Thoracic aorta (tissue), 2 donors: ENCODE data around the gene SERTAD1. TPM values are rescaled to one million over a fixed set of nuclear protein-coding genes. Genes with fewer than 3 reads are reported as not detected.

ENCODE experiments used
- ATAC-seq: fragments of 150-250 bp; one replicate; pipeline ENCODE4 v1.8.0; 2017; ENCODE audit warnings: low read depth; ENCODE audit not compliant: insufficient number of reproducible peaks, low FRiP score
- DNase-seq: peaks from one replicate; pipeline ENCODE4 v3.0.0-alpha.2; 2020; ENCODE audit warnings: low spot score
- H3K27ac ChIP-seq, 2 donors: fragments of 200-600 bp; sonication (generic); 1 replicate in 1 of 2; 2 replicates in 1 of 2; pipeline ENCODE4 v1.5.1; 2016; ENCODE audit warnings: mild to moderate bottlenecking in 2 of 2, moderate library complexity in 2 of 2
- H3K27me3 ChIP-seq: fragments of 200-600 bp; sonication (generic); replicated peaks from 2 replicates; pipeline ENCODE4 v1.6.0; 2016; ENCODE audit warnings: mild to moderate bottlenecking; ENCODE audit not compliant: insufficient read depth
- H3K36me3 ChIP-seq: fragments of 200-600 bp; sonication (generic); one replicate; pipeline ENCODE4 v1.5.1; 2016
- H3K4me1 ChIP-seq, 2 donors: fragments of 200-600 bp; sonication (generic); 1 replicate in 1 of 2; 2 replicates in 1 of 2; pipeline versions ENCODE4 v1.5.1 to v1.6.0; 2016; ENCODE audit warnings: low read depth in 2 of 2, mild to moderate bottlenecking in 1 of 2; ENCODE audit not compliant: control insufficient read depth in 1 of 2
- H3K4me3 ChIP-seq: fragments of 200-600 bp; sonication (generic); 2 replicates; pipeline ENCODE4 v1.5.1; 2016; ENCODE audit warnings: mild to moderate bottlenecking
- H3K9me3 ChIP-seq: fragments of 200-600 bp; sonication (generic); 2 replicates; pipeline ENCODE4 v1.5.1; 2016
- CTCF ChIP-seq: fragments of 200-600 bp; sonication (generic); IDR thresholded peaks from one replicate; pipeline ENCODE4 v1.5.1; 2019; ENCODE audit warnings: antibody characterized with exemption
- total RNA-seq, 2 donors: library from RNA; depleted of rRNA; stranded (reverse); fragments of >200 nt; gene quantifications; one replicate each; pipeline versions ENCODE4 v1.1.0 to v1.2.3, GENCODE V29; 2016

Gene SERTAD1, protein sequence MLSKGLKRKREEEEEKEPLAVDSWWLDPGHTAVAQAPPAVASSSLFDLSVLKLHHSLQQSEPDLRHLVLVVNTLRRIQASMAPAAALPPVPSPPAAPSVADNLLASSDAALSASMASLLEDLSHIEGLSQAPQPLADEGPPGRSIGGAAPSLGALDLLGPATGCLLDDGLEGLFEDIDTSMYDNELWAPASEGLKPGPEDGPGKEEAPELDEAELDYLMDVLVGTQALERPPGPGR
- total RNA-seq, result 10 to 100 TPM; 22.7 to 42.3 TPM

DNA sequence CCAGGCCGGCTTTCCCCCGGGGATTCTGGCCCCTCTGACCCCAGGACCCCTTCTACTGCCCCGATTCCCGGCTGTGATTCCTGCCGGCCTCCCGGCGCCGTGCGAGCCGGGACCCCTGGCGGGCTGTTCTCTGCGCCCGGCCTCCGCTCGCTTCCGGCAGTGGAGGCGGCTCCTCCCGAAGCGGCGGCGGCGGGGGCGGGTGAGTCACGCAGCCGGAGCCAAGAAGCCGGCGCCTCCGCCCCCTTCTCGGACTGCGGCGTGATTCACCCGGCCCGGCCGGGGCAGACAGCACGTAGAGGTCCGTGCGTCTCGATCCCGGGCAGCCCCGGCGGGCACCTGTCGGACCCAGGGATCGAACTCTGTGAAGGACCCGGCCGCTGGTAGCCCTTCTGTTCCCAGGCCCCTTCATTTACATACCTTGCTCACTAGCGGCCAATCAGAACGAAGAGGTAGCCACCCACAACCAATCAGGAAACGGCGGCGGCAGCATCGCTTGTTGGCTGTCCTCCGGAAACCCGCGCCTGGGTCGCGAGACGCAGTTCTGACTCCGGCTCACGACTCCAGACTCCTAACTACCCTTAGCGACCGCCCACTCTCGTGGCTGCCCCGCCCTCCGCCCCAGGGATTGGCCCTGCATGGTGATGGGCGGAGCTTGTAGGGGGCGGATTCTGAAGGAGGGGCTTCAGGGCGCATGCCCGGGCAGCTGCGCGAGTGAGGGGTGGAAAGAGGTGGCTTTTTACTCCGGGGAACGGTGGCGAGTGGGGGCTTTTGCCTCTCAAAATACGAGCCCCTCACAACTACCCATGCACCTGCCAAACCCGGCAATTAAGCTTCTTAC, at the start of gene SERTAD1:
Gene SERTAD1, minus strand, starts transcription at position 543 of the 838 bp plus-strand sequence. CDS start 2,446 bp downstream, outside the sequence.
- DNase-seq (peak; percentile 97), ATAC-seq (peak; percentile 89)
- H3K27me3 ChIP-seq, result no peaks in the 10 kb centered on the region
- peak within 1 kb of the TSS; percentile 99 to 100 for H3K27ac ChIP-seq
- peaks cover 19 to 29% of the 10 kb centered on the region in 2 donors for H3K4me1 ChIP-seq
- H3K4me3 ChIP-seq, result peak within 1 kb of the TSS; percentile 83
- peak; percentile 74 for TF ChIP-seq CTCF
- H3K36me3 ChIP-seq, result peaks cover 11% of the 10 kb centered on the region
- H3K9me3 ChIP-seq, result no peaks in the 10 kb centered on the region

DNA sequence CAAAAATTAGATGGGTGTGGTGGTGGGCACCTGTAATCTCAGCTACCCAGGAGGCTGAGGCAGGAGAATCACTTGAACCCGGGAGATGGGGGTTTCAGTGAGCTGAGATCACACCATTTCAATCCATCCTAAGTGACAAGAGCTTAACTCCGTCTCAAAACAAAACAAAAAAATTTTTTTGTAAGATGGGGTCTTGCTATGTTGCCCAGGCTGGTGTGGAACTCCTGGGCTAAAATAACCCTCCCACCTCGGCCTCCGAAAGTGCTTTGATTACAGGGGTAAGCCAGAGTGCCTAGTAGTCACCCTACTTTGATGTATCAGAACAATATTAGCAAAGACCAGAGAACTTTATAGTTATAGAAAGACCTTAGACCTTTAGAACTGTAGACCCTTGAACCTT, 48.9 kb upstream of the SERTAD1 start:
- H3K4me1 ChIP-seq, result no peaks in the 10 kb centered on the region
- H3K9me3 ChIP-seq, result no peaks in the 10 kb centered on the region
- H3K27me3 ChIP-seq, result no peaks in the 10 kb centered on the region
- H3K36me3 ChIP-seq, result no peaks in the 10 kb centered on the region
- no peak overlapping the region for H3K4me3 ChIP-seq
- ATAC-seq (no peak), DNase-seq (no peak)
- TF ChIP-seq CTCF, result no peak
- H3K27ac ChIP-seq, result no peak overlapping the region

DNA sequence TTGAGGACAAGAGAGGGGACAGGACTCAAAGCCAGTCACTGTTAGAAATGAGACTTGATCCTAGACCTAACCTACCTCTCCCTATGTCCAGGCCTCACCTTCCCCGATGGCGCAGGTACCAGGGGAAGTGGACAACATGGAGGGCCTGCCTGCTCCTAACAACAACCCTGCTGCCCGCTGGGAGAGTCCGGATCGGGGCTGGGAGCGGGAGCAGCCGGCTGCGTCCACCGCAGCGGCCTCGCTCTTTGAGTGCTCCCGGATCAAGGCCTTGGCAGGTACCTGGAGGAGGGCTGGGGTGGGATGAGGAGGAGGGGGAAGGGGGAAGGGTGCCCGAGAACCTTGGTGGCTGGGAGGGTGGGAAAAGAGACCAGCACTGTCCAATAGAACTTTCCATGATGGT, 46.7 kb upstream of the SERTAD1 start:
- no peaks in the 10 kb centered on the region for H3K9me3 ChIP-seq
- H3K4me3 ChIP-seq, result no peak overlapping the region
- ATAC-seq (no peak), DNase-seq (no peak)
- no peaks in the 10 kb centered on the region for H3K27me3 ChIP-seq
- H3K27ac ChIP-seq, result no peak overlapping the region
- peaks cover 0 to under 1% of the 10 kb centered on the region in 2 donors for H3K4me1 ChIP-seq
- H3K36me3 ChIP-seq, result no peaks in the 10 kb centered on the region
- TF ChIP-seq CTCF, result no peak

DNA sequence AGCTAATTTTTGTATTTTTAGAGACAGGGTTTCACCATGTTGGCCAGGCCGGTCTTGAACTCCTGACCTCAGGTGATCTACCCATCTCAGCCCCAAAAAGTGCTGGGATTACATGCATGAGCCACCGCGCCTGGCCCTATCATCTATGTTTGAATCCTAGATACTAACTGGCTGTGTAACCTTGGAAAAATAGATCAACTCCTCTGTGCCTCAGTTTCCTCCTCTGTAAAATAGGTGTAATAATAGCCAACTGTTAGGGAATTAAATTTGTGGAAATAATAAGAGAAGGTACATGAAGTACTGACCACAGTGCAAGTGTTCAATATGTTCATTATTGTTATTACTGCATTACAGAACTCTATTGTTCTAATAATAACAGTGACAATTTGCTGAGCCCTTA, 45.3 kb upstream of the SERTAD1 start:
- Histone ChIP-seq H3K4me1 (peaks cover 5 to 6% of the 10 kb centered on the region in 2 donors), H3K9me3 (no peaks in the 10 kb centered on the region), H3K27me3 (no peaks in the 10 kb centered on the region), H3K36me3 (no peaks in the 10 kb centered on the region), H3K27ac (no peak overlapping the region), H3K4me3 (no peak overlapping the region)
- no peak for DNase-seq
- TF ChIP-seq CTCF, result no peak
- ATAC-seq, result no peak

GRCh38 chr19:40469011-40469410, 43.2 kb upstream of the SERTAD1 start:
- ATAC-seq (no peak), DNase-seq (no peak)
- H3K27me3 ChIP-seq, result no peaks in the 10 kb centered on the region
- TF ChIP-seq CTCF, result no peak
- no peak overlapping the region for H3K4me3 ChIP-seq
- peaks cover 11 to 19% of the 10 kb centered on the region in 2 donors for H3K4me1 ChIP-seq
- no peaks in the 10 kb centered on the region for H3K9me3 ChIP-seq
- H3K27ac ChIP-seq, result no peak overlapping the region
- H3K36me3 ChIP-seq, result no peaks in the 10 kb centered on the region
